H9 (cell line): ENCODE results near the gene UPK1A. TPM values are rescaled to one million over a fixed set of nuclear protein-coding genes. Genes with fewer than 3 reads are reported as not detected.

Experiments used
- DNase-seq: peaks from one replicate; pipeline ENCODE4 v3.0.0-alpha.2; 2017
- H2AFZ ChIP-seq: one replicate; pipeline ENCODE4 v1.6.1; 2013; ENCODE audit warnings: mild to moderate bottlenecking, low read length, control low read depth, moderate library complexity
- H2AK5ac ChIP-seq: 2 replicates; pipeline ENCODE4 v1.6.1; 2013; ENCODE audit warnings: low read length, control low read depth, mixed read lengths; ENCODE audit not compliant: insufficient read length
- H2BK120ac ChIP-seq: one replicate; pipeline ENCODE4 v1.6.1; 2013; ENCODE audit warnings: low read depth, mild to moderate bottlenecking, low read length, control low read depth, inconsistent platforms; ENCODE audit not compliant: poor library complexity, severe bottlenecking
- H2BK12ac ChIP-seq: 2 replicates; pipeline ENCODE4 v1.6.1; 2013; ENCODE audit warnings: low read length, control low read depth, mixed read lengths, low read depth; ENCODE audit not compliant: insufficient read length
- H2BK15ac ChIP-seq: 2 replicates; pipeline ENCODE4 v1.6.1; 2013; ENCODE audit warnings: low read depth, low read length, control low read depth
- H2BK20ac ChIP-seq: one replicate; pipeline ENCODE4 v1.6.1; 2013; ENCODE audit warnings: low read depth, mild to moderate bottlenecking, low read length, control low read depth, inconsistent platforms; ENCODE audit not compliant: poor library complexity, severe bottlenecking
- H2BK5ac ChIP-seq: 2 replicates; pipeline ENCODE4 v1.6.1; 2013; ENCODE audit warnings: low read length, control low read depth, mixed read lengths; ENCODE audit not compliant: insufficient read length
- H3K14ac ChIP-seq: 2 replicates; pipeline ENCODE4 v1.6.1; 2013; ENCODE audit warnings: low read length, control low read depth; ENCODE audit not compliant: insufficient read depth
- H3K18ac ChIP-seq: 2 replicates; pipeline ENCODE4 v1.6.1; 2013; ENCODE audit warnings: low read depth, mild to moderate bottlenecking, mixed read lengths, low read length, control low read depth; ENCODE audit not compliant: insufficient read length
- H3K23ac ChIP-seq: 2 replicates; pipeline ENCODE4 v1.6.1; 2013; ENCODE audit warnings: low read length, control low read depth, mixed read lengths, low read depth; ENCODE audit not compliant: insufficient read length
- H3K23me2 ChIP-seq: 2 replicates; pipeline ENCODE4 v1.6.1; 2013; ENCODE audit warnings: low read depth, mild to moderate bottlenecking, mixed read lengths, low read length, control low read depth; ENCODE audit not compliant: insufficient read length, poor library complexity, severe bottlenecking
- H3K27ac ChIP-seq: 2 replicates; pipeline ENCODE4 v1.5.1; 2013; ENCODE audit warnings: low read length, control low read depth, mixed read lengths, low read depth; ENCODE audit not compliant: insufficient read length
- H3K27me3 ChIP-seq: 2 replicates; pipeline ENCODE4 v1.6.1; 2013; ENCODE audit warnings: low read length, control low read depth, inconsistent platforms; ENCODE audit not compliant: insufficient read depth
- H3K4ac ChIP-seq: 2 replicates; pipeline ENCODE4 v1.6.1; 2013; ENCODE audit warnings: low read depth, mild to moderate bottlenecking, control low read depth, inconsistent platforms, low read length, moderate library complexity
- H3K4me1 ChIP-seq: 2 replicates; pipeline ENCODE4 v1.6.1; 2013; ENCODE audit warnings: low read length, control low read depth, inconsistent platforms; ENCODE audit not compliant: insufficient read depth
- H3K4me2 ChIP-seq: 2 replicates; pipeline ENCODE4 v1.6.1; 2013; ENCODE audit warnings: low read length, control low read depth, mixed read lengths; ENCODE audit not compliant: insufficient read length, insufficient read depth
- H3K56ac ChIP-seq: 2 replicates; pipeline ENCODE4 v1.6.1; 2013; ENCODE audit warnings: low read depth, mild to moderate bottlenecking, mixed read lengths, low read length, control low read depth; ENCODE audit not compliant: insufficient read length
- H3K79me1 ChIP-seq: 2 replicates; pipeline ENCODE4 v1.6.1; 2013; ENCODE audit warnings: low read depth, mild to moderate bottlenecking, moderate library complexity, low read length, control low read depth, inconsistent platforms; ENCODE audit not compliant: insufficient read depth, poor library complexity, severe bottlenecking
- H3K79me2 ChIP-seq: 2 replicates; pipeline ENCODE4 v1.6.1; 2013; ENCODE audit warnings: low read length, control low read depth, inconsistent platforms; ENCODE audit not compliant: insufficient read depth
- H3K9ac ChIP-seq: 2 replicates; pipeline ENCODE4 v1.6.1; 2013; ENCODE audit warnings: low read length, control low read depth, mixed read lengths; ENCODE audit not compliant: insufficient read length; ENCODE audit errors: extremely low read depth
- H3K9me3 ChIP-seq: one replicate; pipeline ENCODE4 v1.6.1; 2013; ENCODE audit warnings: low read depth, low read length, inconsistent platforms; ENCODE audit not compliant: control insufficient read depth
- H3T11ph ChIP-seq: one replicate; pipeline ENCODE4 v1.6.1; 2013; ENCODE audit warnings: mild to moderate bottlenecking, low read length, control low read depth, inconsistent platforms
- H4K20me1 ChIP-seq: one replicate; pipeline ENCODE4 v1.6.1; 2013; ENCODE audit not compliant: control insufficient read depth, insufficient read length, insufficient read depth
- H4K5ac ChIP-seq: 2 replicates; pipeline ENCODE4 v1.6.1; 2013; ENCODE audit warnings: low read depth, mild to moderate bottlenecking, mixed read lengths, low read length, control low read depth; ENCODE audit not compliant: insufficient read length
- H4K8ac ChIP-seq: replicated peaks from 2 replicates; pipeline ENCODE4 v1.6.1; 2013; ENCODE audit warnings: low read length, control low read depth, mixed read lengths, low read depth; ENCODE audit not compliant: insufficient read length
- H4K91ac ChIP-seq: 2 replicates; pipeline ENCODE4 v1.6.1; 2013; ENCODE audit warnings: low read depth, mild to moderate bottlenecking, moderate library complexity, mixed read lengths, low read length, control low read depth; ENCODE audit not compliant: insufficient read length
- H3K27ac Mint-ChIP-seq, 3 experiments: 2 replicates in 2 of 3; 3 replicates in 1 of 3; pipeline ENCODE4 v1.8.0; 2020 to 2021; ENCODE audit warnings: mixed read lengths in 3 of 3, mild to moderate bottlenecking in 1 of 3, moderate library complexity in 1 of 3
- H3K27me3 Mint-ChIP-seq: 2 replicates; pipeline ENCODE4 v1.8.0; 2021; ENCODE audit warnings: low read depth, mild to moderate bottlenecking, moderate library complexity, mixed read lengths
- H3K36me3 Mint-ChIP-seq, 3 experiments: 2 replicates in 2 of 3; 3 replicates in 1 of 3; pipeline ENCODE4 v1.8.0; 2020 to 2021; ENCODE audit warnings: low read depth in 3 of 3, mixed read lengths in 3 of 3; ENCODE audit not compliant: insufficient read depth in 1 of 3
- H3K4me1 Mint-ChIP-seq, 2 experiments: 2 replicates each; pipeline ENCODE4 v1.8.0; 2020; ENCODE audit warnings: mixed read lengths in 2 of 2
- H3K4me3 Mint-ChIP-seq, 2 experiments: 2 replicates in 1 of 2; 3 replicates in 1 of 2; pipeline ENCODE4 v1.8.0; 2020 to 2021; ENCODE audit warnings: mild to moderate bottlenecking in 2 of 2, mixed read lengths in 2 of 2, moderate library complexity in 1 of 2
- H3K9me3 Mint-ChIP-seq, 2 experiments: 2 replicates in 1 of 2; 3 replicates in 1 of 2; pipeline ENCODE4 v1.8.0; 2020; ENCODE audit warnings: mild to moderate bottlenecking in 2 of 2, mixed read lengths in 2 of 2, moderate library complexity in 1 of 2
- WGBS: extraction: QIAGEN DNeasy Blood & Tissue Kit; methylation state at CpG from one replicate; pipeline ENCODE4 v1.1.7; 2013; ENCODE audit warnings: missing lambda C conversion rate, low lambda C conversion rate, mixed read lengths; ENCODE audit not compliant: insufficient read length; ENCODE audit errors: extremely low coverage; 5-methylcytosine and 5-hydroxymethylcytosine counted together
- total RNA-seq: library from RNA; stranded (reverse); gene quantifications from 2 replicates; pipeline ENCODE4 v1.2.1, GENCODE V29; 2021
- TF ChIP-seq, protein P1 (sequence below): fragments of 200-600 bp; sonication (generic); conservative IDR thresholded peaks from 3 replicates; pipeline ENCODE4 v1.8.0; 2021; ENCODE audit warnings: antibody characterized with exemption, mild to moderate bottlenecking

UPK1A gene
- total RNA-seq, 1 experiment from 2014 or later: 4.3 TPM

GRCh38 chr19:35628264-35628564, 38.1 kb upstream of the UPK1A start:
- Histone ChIP-seq H3K79me2 (no peaks in the 10 kb centered on the region; the same call in 1 of the 2 replicates), H3K23me2 (peaks cover 3% of the 10 kb centered on the region), H2BK15ac (no peak overlapping the region), H3K23ac (no peak overlapping the region), H3K4me1 (peaks cover 2% of the 10 kb centered on the region; the same call in 1 of the 2 replicates), H3K79me1 (no peaks in the 10 kb centered on the region), H3K56ac (no peak overlapping the region), H2AK5ac (no peak overlapping the region), H3K27me3 (no peaks in the 10 kb centered on the region), H2AFZ (no peak overlapping the region), H3K9me3 (no peaks in the 10 kb centered on the region), H4K5ac (no peak overlapping the region), H3K27ac (no peak overlapping the region), H3K4ac (no peak overlapping the region), H2BK5ac (no peak overlapping the region), H4K91ac (no peak overlapping the region), H2BK12ac (no peak overlapping the region), H2BK120ac (no peak overlapping the region), H3T11ph (no peak overlapping the region), H3K18ac (no peak overlapping the region), H3K14ac (no peak overlapping the region; the same call in 1 of the 2 replicates), H2BK20ac (no peak overlapping the region), H4K20me1 (no peaks in the 10 kb centered on the region), H4K8ac (no peak overlapping the region), H3K4me2 (peak overlapping the region; percentile 83), H3K9ac (peak overlapping the region; percentile 43)
- Mint-ChIP-seq H3K9me3 (no peaks in the 10 kb centered on the region), H3K27ac (peak overlapping the region; percentile 81 to 98 (median 94); a peak in 5 of 7 replicates), H3K4me1 (peaks cover 5 to 8% of the 10 kb centered on the region in 2 experiments), H3K27me3 (peaks cover 2% of the 10 kb centered on the region; the same call in 1 of the 2 replicates), H3K4me3 (peak overlapping the region; percentile 96), H3K36me3 (peaks cover 18 to 32% (median 29%) of the 10 kb centered on the region in 3 experiments)
- DNase-seq: no peak
- TF ChIP-seq, protein P1, sequence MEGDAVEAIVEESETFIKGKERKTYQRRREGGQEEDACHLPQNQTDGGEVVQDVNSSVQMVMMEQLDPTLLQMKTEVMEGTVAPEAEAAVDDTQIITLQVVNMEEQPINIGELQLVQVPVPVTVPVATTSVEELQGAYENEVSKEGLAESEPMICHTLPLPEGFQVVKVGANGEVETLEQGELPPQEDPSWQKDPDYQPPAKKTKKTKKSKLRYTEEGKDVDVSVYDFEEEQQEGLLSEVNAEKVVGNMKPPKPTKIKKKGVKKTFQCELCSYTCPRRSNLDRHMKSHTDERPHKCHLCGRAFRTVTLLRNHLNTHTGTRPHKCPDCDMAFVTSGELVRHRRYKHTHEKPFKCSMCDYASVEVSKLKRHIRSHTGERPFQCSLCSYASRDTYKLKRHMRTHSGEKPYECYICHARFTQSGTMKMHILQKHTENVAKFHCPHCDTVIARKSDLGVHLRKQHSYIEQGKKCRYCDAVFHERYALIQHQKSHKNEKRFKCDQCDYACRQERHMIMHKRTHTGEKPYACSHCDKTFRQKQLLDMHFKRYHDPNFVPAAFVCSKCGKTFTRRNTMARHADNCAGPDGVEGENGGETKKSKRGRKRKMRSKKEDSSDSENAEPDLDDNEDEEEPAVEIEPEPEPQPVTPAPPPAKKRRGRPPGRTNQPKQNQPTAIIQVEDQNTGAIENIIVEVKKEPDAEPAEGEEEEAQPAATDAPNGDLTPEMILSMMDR: no peak
- WGBS: no CpG with 5 or more reads among the region's 9 CpGs
